CD14-positive monocyte (primary cell): Measurements from ENCODE around the gene C19orf12. TPM values are rescaled to one million over a fixed set of nuclear protein-coding genes. Genes with fewer than 3 reads are reported as not detected.

Experiments used
- DNase-seq, 3 donors: peaks; one replicate each; pipeline ENCODE4 v3.0.0-alpha.2; 2011 to 2022
- H2AFZ ChIP-seq: 2 replicates; pipeline ENCODE4 v1.6.0; 2012; ENCODE audit warnings: mild to moderate bottlenecking, low read depth, low read length, inconsistent platforms; ENCODE audit not compliant: insufficient read depth, poor library complexity, severe bottlenecking
- H3K27ac ChIP-seq, 2 donors: 1 replicate in 1 of 2; 2 replicates in 1 of 2; pipeline ENCODE4 v1.5.1; 2012 to 2013; ENCODE audit warnings: low read length in 2 of 2, control low read depth in 1 of 2, inconsistent platforms in 1 of 2, low read depth in 1 of 2, mild to moderate bottlenecking in 1 of 2
- H3K27me3 ChIP-seq, 2 donors: one replicate each; pipeline versions ENCODE4 v1.6.0 to v1.6.1; 2011 to 2013; ENCODE audit warnings: low read length in 2 of 2; ENCODE audit not compliant: control insufficient read depth in 2 of 2, insufficient read depth in 2 of 2
- H3K36me3 ChIP-seq, 2 donors: replicated peaks in 1 of 2; 1 replicate in 1 of 2; 2 replicates in 1 of 2; pipeline versions ENCODE4 v1.5.1 to v1.6.1; 2012 to 2013; ENCODE audit warnings: low read length in 2 of 2, control low read depth in 1 of 2, inconsistent platforms in 1 of 2, mild to moderate bottlenecking in 1 of 2; ENCODE audit not compliant: insufficient read depth in 2 of 2, control insufficient read depth in 1 of 2
- H3K4me1 ChIP-seq, 2 donors: 1 replicate in 1 of 2; 2 replicates in 1 of 2; pipeline versions ENCODE4 v1.5.1 to v1.6.1; 2012 to 2013; ENCODE audit warnings: low read length in 2 of 2, control low read depth in 1 of 2, inconsistent platforms in 1 of 2, mild to moderate bottlenecking in 1 of 2, moderate library complexity in 1 of 2; ENCODE audit not compliant: insufficient read depth in 2 of 2, control insufficient read depth in 1 of 2
- H3K4me2 ChIP-seq: replicated peaks from 2 replicates; pipeline ENCODE3; 2012; ENCODE audit warnings: low read length, moderate library complexity, mild to moderate bottlenecking; ENCODE audit not compliant: poor library complexity, severe bottlenecking; ENCODE audit errors: extremely low read depth
- H3K4me3 ChIP-seq, 3 experiments: fragments of 200-600 bp in 1 of 3; sonication (generic) in 1 of 3; replicated peaks in 1 of 3; 1 replicate in 2 of 3; 2 replicates in 1 of 3; pipeline ENCODE4 v1.5.1; 2011 to 2013; ENCODE audit warnings: low read length in 3 of 3, mild to moderate bottlenecking in 3 of 3, control low read depth in 2 of 3, low read depth in 2 of 3, inconsistent platforms in 1 of 3, moderate library complexity in 1 of 3
- H3K79me2 ChIP-seq: 2 replicates; pipeline ENCODE4 v1.6.0; 2012; ENCODE audit warnings: mild to moderate bottlenecking, control low read depth, inconsistent platforms, low read length, moderate library complexity; ENCODE audit not compliant: insufficient read depth
- H3K9ac ChIP-seq: 2 replicates; pipeline ENCODE4 v1.6.0; 2017; ENCODE audit warnings: low read length, mild to moderate bottlenecking; ENCODE audit not compliant: insufficient read depth, poor library complexity, severe bottlenecking
- H3K9me3 ChIP-seq, 2 donors: replicated peaks in 1 of 2; 1 replicate in 1 of 2; 2 replicates in 1 of 2; pipeline versions ENCODE4 v1.5.1 to v1.6.1; 2012 to 2013; ENCODE audit warnings: low read length in 2 of 2, control low read depth in 1 of 2; ENCODE audit not compliant: control insufficient read depth in 1 of 2, insufficient read depth in 1 of 2
- H4K20me1 ChIP-seq: 2 replicates; pipeline ENCODE4 v1.6.0; 2012; ENCODE audit warnings: mild to moderate bottlenecking, low read length, control low read depth, moderate library complexity; ENCODE audit not compliant: insufficient read depth
- H3K27ac Mint-ChIP-seq, 7 donors: one replicate each; pipeline ENCODE4 v1.8.0; 2020; ENCODE audit warnings: mild to moderate bottlenecking in 7 of 7, mixed read lengths in 7 of 7, moderate library complexity in 6 of 7, inconsistent platforms in 2 of 7
- H3K27me3 Mint-ChIP-seq, 3 donors: one replicate each; pipeline ENCODE4 v1.8.0; 2021 to 2022; ENCODE audit warnings: low read depth in 3 of 3, mild to moderate bottlenecking in 3 of 3, mixed read lengths in 3 of 3, moderate library complexity in 3 of 3, inconsistent platforms in 1 of 3
- H3K36me3 Mint-ChIP-seq, 2 donors: one replicate each; pipeline ENCODE4 v1.8.0; 2020; ENCODE audit warnings: mixed read lengths in 2 of 2, inconsistent platforms in 1 of 2, mild to moderate bottlenecking in 1 of 2
- H3K4me1 Mint-ChIP-seq: one replicate; pipeline ENCODE4 v1.8.0; 2020; ENCODE audit warnings: mild to moderate bottlenecking, mixed read lengths
- H3K4me3 Mint-ChIP-seq, 2 donors: one replicate each; pipeline ENCODE4 v1.8.0; 2020; ENCODE audit warnings: mild to moderate bottlenecking in 2 of 2, mixed read lengths in 2 of 2, moderate library complexity in 1 of 2
- H3K9me3 Mint-ChIP-seq, 7 donors: one replicate each; pipeline ENCODE4 v1.8.0; 2020 to 2022; ENCODE audit warnings: mixed read lengths in 7 of 7, mild to moderate bottlenecking in 6 of 7, moderate library complexity in 6 of 7, inconsistent platforms in 2 of 7
- CTCF ChIP-seq: fragments of 200-600 bp; IDR thresholded peaks from one replicate; pipeline ENCODE4 v1.8.0; 2022; ENCODE audit warnings: antibody characterized with exemption, mild to moderate bottlenecking
- WGBS: methylation state at CpG from one replicate; pipeline ENCODE4 v1.1.5; 2013; ENCODE audit warnings: missing lambda C conversion rate; ENCODE audit not compliant: insufficient coverage; 5-methylcytosine and 5-hydroxymethylcytosine counted together
- intact Hi-C, 2 donors: fragments of 100-400 bp; cut with micrococcal nuclease; formaldehyde crosslinking; loops; one replicate each; pipeline versions ENCODE4 v1.15.0 to v1.15.1; 2023
- polyA plus RNA-seq, 3 donors: library from polyadenylated mRNA; depleted of rRNA in 1 of 3; unstranded in 2 of 3; stranded (reverse) in 1 of 3; fragments of 300-500 nt in 2 of 3; fragments of >200 nt in 1 of 3; fragmentation: Illumina TruSeq in 2 of 3; gene quantifications; 1 replicate in 2 of 3; 2 replicates in 1 of 3; pipeline ENCODE4 v1.2.3, GENCODE V29; 2012 to 2021

C19orf12 gene
- polyA plus RNA-seq, 3 donors, result 6.0 to 8.0 (median 6.8) TPM

GRCh38 chr19:29763196-29763595, 48.1 kb upstream of the C19orf12 start:
- Histone ChIP-seq H3K4me3 (no peak overlapping the region), H3K9me3 (no peaks in the 10 kb centered on the region), H3K79me2 (no peaks in the 10 kb centered on the region), H3K27me3 (peaks cover 0 to 3% of the 10 kb centered on the region in 2 donors), H2AFZ (no peak overlapping the region), H3K4me1 (peaks cover 0 to 6% of the 10 kb centered on the region in 2 donors), H3K9ac (no peak overlapping the region), H3K27ac (no peak overlapping the region), H3K4me2 (no peak overlapping the region), H4K20me1 (no peaks in the 10 kb centered on the region), H3K36me3 (no peaks in the 10 kb centered on the region)
- WGBS, result no CpG with 5 or more reads among the region's 4 CpGs
- TF ChIP-seq CTCF, result no peak
- Mint-ChIP-seq H3K9me3 (peaks cover 0 to 1% (median 0%) of the 10 kb centered on the region in 7 donors), H3K4me1 (peaks cover 8% of the 10 kb centered on the region), H3K36me3 (no peaks in the 10 kb centered on the region), H3K27ac (no peak overlapping the region), H3K4me3 (no peak overlapping the region), H3K27me3 (peaks cover 4 to 9% (median 7%) of the 10 kb centered on the region in 3 donors)
- intact Hi-C loops, result loop anchor here (10.0 kb wide), 1 partner anchor 112 kb away; no protein-coding TSS in a partner anchor
- no peak for DNase-seq

GRCh38 chr19:29761575-29762232, 46.6 kb upstream of the C19orf12 start:
- no peaks in the 10 kb centered on the region for H3K36me3 ChIP-seq
- no peaks in the 10 kb centered on the region for H3K79me2 ChIP-seq
- Mint-ChIP-seq H3K4me1 (peaks cover 8% of the 10 kb centered on the region), H3K27ac (no peak overlapping the region), H3K36me3 (no peaks in the 10 kb centered on the region), H3K9me3 (no peaks in the 10 kb centered on the region), H3K4me3 (no peak overlapping the region), H3K27me3 (peaks cover 4 to 9% (median 7%) of the 10 kb centered on the region in 3 donors)
- no peak overlapping the region for H3K4me3 ChIP-seq
- H3K27ac ChIP-seq, result no peak overlapping the region
- 90% methylated on average over 13 of the region's 14 CpGs for WGBS
- H4K20me1 ChIP-seq, result no peaks in the 10 kb centered on the region
- DNase-seq, result no peak
- TF ChIP-seq CTCF, result no peak
- no peaks in the 10 kb centered on the region for H3K9me3 ChIP-seq
- H3K4me1 ChIP-seq, result peaks cover 0 to 6% of the 10 kb centered on the region in 2 donors
- H3K4me2 ChIP-seq, result no peak overlapping the region
- H3K9ac ChIP-seq, result no peak overlapping the region
- intact Hi-C loops, result loop anchor here (10.0 kb wide), 1 partner anchor 113 kb away; no protein-coding TSS in a partner anchor
- H3K27me3 ChIP-seq, result peaks cover 0 to 3% of the 10 kb centered on the region in 2 donors
- H2AFZ ChIP-seq, result no peak overlapping the region
